HUES6 (cell line): Measurements from ENCODE around the gene TAF3.
A peak's percentile ranks its signal among the peaks of the same experiment; 100 is the strongest.
"Not testable (repeated sequence)": the region's sequence is repeated elsewhere in the genome, so short reads cannot be mapped to it uniquely, and the experiment has no call there.

Experiments used
- H3K27ac ChIP-seq: 2 replicates; pipeline ENCODE4 v1.7.0; 2013; ENCODE audit warnings: low read depth, mild to moderate bottlenecking, low read length, inconsistent platforms
- H3K27me3 ChIP-seq: 2 replicates; pipeline ENCODE4 v1.6.1; 2013; ENCODE audit warnings: low read length; ENCODE audit not compliant: control insufficient read depth, insufficient read depth
- H3K36me3 ChIP-seq: 2 replicates; pipeline ENCODE4 v1.6.1; 2013; ENCODE audit warnings: low read length; ENCODE audit not compliant: control insufficient read depth, insufficient read depth
- H3K4me1 ChIP-seq: 2 replicates; pipeline ENCODE4 v1.6.1; 2013; ENCODE audit warnings: low read length; ENCODE audit not compliant: control insufficient read depth, insufficient read depth
- H3K4me3 ChIP-seq: 2 replicates; pipeline ENCODE4 v1.5.1; 2013; ENCODE audit warnings: low read depth, low read length
- H3K9ac ChIP-seq: one replicate; pipeline ENCODE4 v1.6.1; 2013; ENCODE audit warnings: mild to moderate bottlenecking, low read length
- H3K9me3 ChIP-seq: 2 replicates; pipeline ENCODE4 v1.6.1; 2013; ENCODE audit warnings: low read depth, low read length; ENCODE audit not compliant: control insufficient read depth, insufficient read depth

The TAF3 gene

GRCh38 chr10:7811743-7812142 lies 6.6 kb upstream of the TAF3 start:
- H3K27me3 ChIP-seq, H3K4me1 ChIP-seq, H3K4me3 ChIP-seq, H3K9me3 ChIP-seq, H3K27ac ChIP-seq, H3K9ac ChIP-seq: not testable (repeated sequence)
- H3K36me3 ChIP-seq: peaks cover 13% of the 10 kb centered on the region

DNA sequence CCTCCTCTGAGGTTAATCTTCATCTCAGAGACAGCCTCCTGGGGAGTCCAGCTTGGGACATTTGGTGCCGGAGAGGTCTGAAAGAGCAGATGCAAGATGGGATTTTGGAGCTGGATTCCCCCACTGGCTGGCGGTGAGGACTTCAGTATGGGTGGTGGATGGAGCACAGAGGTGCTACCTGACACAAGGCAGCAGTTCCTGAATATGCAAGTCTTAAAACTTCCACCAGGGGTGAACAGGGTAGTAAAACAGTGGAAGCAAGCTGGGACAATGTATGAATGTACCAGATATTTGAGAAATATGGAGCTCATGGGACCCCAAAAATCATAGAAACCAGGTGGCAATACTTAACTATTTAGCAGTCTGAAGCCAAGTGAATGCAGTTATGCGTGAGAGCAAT lies 4.8 kb upstream of the TAF3 start:
- Histone ChIP-seq H3K27ac (no peak overlapping the region), H3K27me3 (peaks cover 15% of the 10 kb centered on the region; the same call in 1 of the 2 replicates), H3K9ac (no peak overlapping the region), H3K4me3 (no peak overlapping the region), H3K36me3 (no peaks in the 10 kb centered on the region; the same call in 1 of the 2 replicates), H3K9me3 (no peaks in the 10 kb centered on the region), H3K4me1 (0 out of 2 replicates have a peak, but pooled peaks cover 3% of the 10 kb centered on the region)

- no peak overlapping the region; the same call in 1 of the 2 replicates for H3K27ac ChIP-seq
- H3K9ac ChIP-seq: peak overlapping the region; percentile 93
- no peaks in the 10 kb centered on the region; the same call in 1 of the 2 replicates for H3K36me3 ChIP-seq
- H3K4me1 ChIP-seq: peaks cover 8% of the 10 kb centered on the region
- H3K27me3 ChIP-seq: peaks cover 15% of the 10 kb centered on the region; the same call in 1 of the 2 replicates
- no peaks in the 10 kb centered on the region for H3K9me3 ChIP-seq
- H3K4me3 ChIP-seq: peak overlapping the region; percentile 100
Measured at GRCh38 chr10:7817576-7817975, 729 bp upstream of the TAF3 start.

- no peaks in the 10 kb centered on the region; the same call in 1 of the 2 replicates for H3K36me3 ChIP-seq
- peaks cover 8% of the 10 kb centered on the region for H3K4me1 ChIP-seq
- H3K27ac ChIP-seq: no peak overlapping the region; the same call in 1 of the 2 replicates
- H3K9ac ChIP-seq: peak overlapping the region; percentile 93
- no peaks in the 10 kb centered on the region for H3K9me3 ChIP-seq
- H3K4me3 ChIP-seq: peak overlapping the region; percentile 100
- H3K27me3 ChIP-seq: peaks cover 15% of the 10 kb centered on the region; the same call in 1 of the 2 replicates
Measured at GRCh38 chr10:7817984-7818294, 366 bp upstream of the TAF3 start.

GRCh38 chr10:7819121-7819460 lies 786 bp downstream of the TAF3 start:
- Histone ChIP-seq H3K27me3 (peaks cover 15% of the 10 kb centered on the region; the same call in 1 of the 2 replicates), H3K36me3 (peaks cover 2% of the 10 kb centered on the region; the same call in 1 of the 2 replicates), H3K9ac (peak overlapping the region; percentile 93), H3K27ac (no peak overlapping the region), H3K9me3 (no peaks in the 10 kb centered on the region), H3K4me1 (peaks cover 5% of the 10 kb centered on the region), H3K4me3 (peak overlapping the region; percentile 100)

DNA sequence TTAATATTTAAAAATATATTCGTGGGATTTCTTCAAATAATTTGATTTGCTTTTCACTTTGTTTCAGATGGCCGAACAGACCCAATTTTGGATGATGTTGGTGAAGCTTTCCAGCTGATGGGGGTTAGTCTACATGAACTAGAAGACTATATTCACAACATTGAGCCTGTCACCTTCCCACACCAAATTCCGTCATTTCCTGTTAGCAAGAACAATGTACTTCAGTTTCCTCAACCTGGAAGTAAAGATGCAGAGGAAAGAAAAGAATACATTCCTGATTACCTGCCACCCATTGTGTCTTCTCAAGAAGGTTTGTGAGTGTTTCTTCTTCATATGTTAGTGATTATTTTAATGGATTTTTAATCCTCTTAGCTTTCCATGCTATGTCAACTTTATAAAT lies 5.9 kb downstream of the TAF3 start:
- peaks cover 26% of the 10 kb centered on the region for H3K36me3 ChIP-seq
- no peaks in the 10 kb centered on the region for H3K27me3 ChIP-seq
- H3K9ac ChIP-seq: no peak overlapping the region
- no peak overlapping the region for H3K4me3 ChIP-seq
- peaks cover 4% of the 10 kb centered on the region for H3K4me1 ChIP-seq
- H3K9me3 ChIP-seq: no peaks in the 10 kb centered on the region
- H3K27ac ChIP-seq: no peak overlapping the region

DNA sequence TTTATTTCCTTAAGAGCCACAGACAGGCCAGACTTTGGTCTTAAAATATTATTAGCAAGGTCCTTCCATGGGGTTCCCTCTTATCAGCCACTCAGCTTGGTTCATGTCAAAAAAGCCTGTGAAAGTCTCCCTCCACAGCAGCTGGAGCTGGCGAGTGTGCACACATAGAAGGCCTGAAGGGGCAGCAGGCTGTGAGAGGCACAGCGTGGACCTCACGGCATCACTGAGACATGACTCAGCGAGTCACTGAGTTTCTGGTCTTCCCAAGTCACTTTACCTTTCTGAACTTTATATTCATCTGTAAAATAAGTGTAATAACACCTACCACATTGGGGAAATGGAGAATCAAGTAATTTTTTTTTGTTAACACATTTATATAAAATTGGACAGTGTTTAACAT lies 8.7 kb downstream of the TAF3 start:
- Histone ChIP-seq H3K4me1 (no peaks in the 10 kb centered on the region), H3K27ac (no peak overlapping the region), H3K9ac (no peak overlapping the region), H3K4me3 (no peak overlapping the region), H3K36me3 (peaks cover 26% of the 10 kb centered on the region), H3K27me3 (no peaks in the 10 kb centered on the region), H3K9me3 (no peaks in the 10 kb centered on the region)

DNA sequence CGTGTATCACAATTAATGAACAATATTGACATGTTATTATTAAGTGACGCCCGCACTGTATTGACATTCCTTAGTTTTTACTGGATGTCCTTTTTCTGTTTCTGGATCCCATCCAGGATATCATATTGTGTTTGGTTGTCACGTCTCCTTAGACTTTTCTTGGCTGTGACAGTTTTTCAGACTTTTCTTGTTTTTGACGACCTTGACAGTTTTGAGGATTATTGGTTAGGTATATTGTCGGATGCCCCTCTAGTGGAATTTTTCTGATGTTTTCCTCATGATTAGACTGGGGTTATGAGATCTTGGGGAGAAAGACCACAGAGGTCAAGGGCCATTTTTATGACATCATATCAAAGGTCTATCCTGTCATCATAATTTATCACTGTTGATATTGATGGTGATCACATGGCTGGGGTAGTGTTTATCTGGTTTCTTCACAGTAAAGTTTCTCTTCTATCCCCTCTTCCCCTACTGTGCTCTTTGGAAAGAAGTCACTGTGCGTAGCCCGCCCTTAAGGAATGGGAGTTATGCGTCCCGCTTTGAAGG lies 11.1 kb downstream of the TAF3 start:
- Histone ChIP-seq H3K27me3 (no peaks in the 10 kb centered on the region), H3K4me3 (no peak overlapping the region), H3K9me3 (no peaks in the 10 kb centered on the region), H3K27ac (no peak overlapping the region), H3K9ac (no peak overlapping the region), H3K4me1 (no peaks in the 10 kb centered on the region), H3K36me3 (peaks cover 21% of the 10 kb centered on the region)

GRCh38 chr10:7832060-7832459 lies 13.8 kb downstream of the TAF3 start:
- no peaks in the 10 kb centered on the region for H3K27me3 ChIP-seq
- no peak overlapping the region for H3K27ac ChIP-seq
- peaks cover 2% of the 10 kb centered on the region; the same call in 1 of the 2 replicates for H3K36me3 ChIP-seq
- no peak overlapping the region for H3K4me3 ChIP-seq
- no peaks in the 10 kb centered on the region for H3K4me1 ChIP-seq
- H3K9me3 ChIP-seq: no peaks in the 10 kb centered on the region
- no peak overlapping the region for H3K9ac ChIP-seq

DNA sequence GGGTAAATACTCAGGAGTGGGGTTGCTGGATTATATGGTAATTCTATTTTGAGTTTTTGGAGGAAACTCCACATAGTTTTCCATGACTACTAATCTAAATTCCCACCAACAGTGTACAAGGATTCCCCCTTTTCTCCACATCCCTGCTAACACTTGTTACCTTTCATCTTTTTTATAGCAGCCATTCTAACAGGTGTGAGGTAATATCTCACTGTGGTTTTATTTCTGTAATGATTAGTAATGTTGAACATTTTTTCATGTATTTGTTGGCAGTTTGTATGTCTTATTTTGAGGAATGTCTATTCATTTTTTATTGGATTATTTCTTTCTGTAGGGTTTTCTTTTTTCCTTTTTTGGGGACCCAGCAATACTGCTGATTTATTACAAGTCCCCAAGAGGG lies 14.9 kb downstream of the TAF3 start:
- no peak overlapping the region for H3K9ac ChIP-seq
- H3K4me3 ChIP-seq: no peak overlapping the region
- no peaks in the 10 kb centered on the region for H3K9me3 ChIP-seq
- no peak overlapping the region for H3K27ac ChIP-seq
- H3K27me3 ChIP-seq: no peaks in the 10 kb centered on the region
- H3K36me3 ChIP-seq: no peaks in the 10 kb centered on the region
- no peaks in the 10 kb centered on the region for H3K4me1 ChIP-seq

- H3K4me1 ChIP-seq: no peaks in the 10 kb centered on the region
- no peak overlapping the region for H3K27ac ChIP-seq
Measured at GRCh38 chr10:7834262-7834661, 16.0 kb downstream of the TAF3 start.

DNA sequence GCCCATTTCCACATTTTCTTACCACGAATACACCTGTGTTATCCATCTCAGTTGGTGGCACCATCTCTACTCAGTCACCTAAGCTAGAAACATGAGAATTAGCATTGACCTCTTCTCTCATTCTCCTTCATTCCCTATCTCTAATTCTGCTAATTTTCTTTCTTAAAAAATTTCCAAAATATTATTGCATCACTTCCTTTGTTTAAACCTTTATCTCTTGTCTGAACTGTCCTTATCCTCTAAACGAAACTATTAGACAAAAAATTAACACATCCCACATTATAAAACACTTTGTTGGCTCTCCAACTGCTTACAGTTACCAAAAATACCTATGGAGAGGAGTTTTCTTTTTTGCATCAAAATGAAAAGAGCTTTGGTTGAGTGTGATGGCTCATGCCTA lies 18.3 kb downstream of the TAF3 start:
- Histone ChIP-seq H3K27me3 (no peaks in the 10 kb centered on the region), H3K9me3 (no peaks in the 10 kb centered on the region), H3K4me1 (no peaks in the 10 kb centered on the region), H3K27ac (no peak overlapping the region), H3K4me3 (no peak overlapping the region), H3K36me3 (no peaks in the 10 kb centered on the region), H3K9ac (no peak overlapping the region)

More at GRCh38 chr10:7834262-7834661, 16.0 kb downstream of the TAF3 start:
- Histone ChIP-seq H3K36me3 (no peaks in the 10 kb centered on the region), H3K9ac (no peak overlapping the region), H3K27me3 (no peaks in the 10 kb centered on the region), H3K4me3 (no peak overlapping the region), H3K9me3 (no peaks in the 10 kb centered on the region)
